Forelimb muscle (tissue), 1 donor: ENCODE data around the gene MTA2. TPM values are rescaled to one million over a fixed set of nuclear protein-coding genes. Genes with fewer than 3 reads are reported as not detected.
A peak's percentile ranks its signal among the peaks of the same experiment; 100 is the strongest.
"Not testable (repeated sequence)": the region's sequence is repeated elsewhere in the genome, so short reads cannot be mapped to it uniquely, and the experiment has no call there.

ENCODE experiments used
- DNase-seq: peaks from one replicate; pipeline ENCODE4 v3.0.0-alpha.2; 2013; ENCODE audit warnings: low read depth
- polyA plus RNA-seq: library from polyadenylated mRNA; unstranded; fragments of 120-200 nt; gene quantifications from one replicate; pipeline ENCODE4 v1.2.1, GENCODE V29; 2013; ENCODE audit not compliant: insufficient read length

MTA2 gene
- polyA plus RNA-seq, 1 donor: 38.7 TPM

DNA sequence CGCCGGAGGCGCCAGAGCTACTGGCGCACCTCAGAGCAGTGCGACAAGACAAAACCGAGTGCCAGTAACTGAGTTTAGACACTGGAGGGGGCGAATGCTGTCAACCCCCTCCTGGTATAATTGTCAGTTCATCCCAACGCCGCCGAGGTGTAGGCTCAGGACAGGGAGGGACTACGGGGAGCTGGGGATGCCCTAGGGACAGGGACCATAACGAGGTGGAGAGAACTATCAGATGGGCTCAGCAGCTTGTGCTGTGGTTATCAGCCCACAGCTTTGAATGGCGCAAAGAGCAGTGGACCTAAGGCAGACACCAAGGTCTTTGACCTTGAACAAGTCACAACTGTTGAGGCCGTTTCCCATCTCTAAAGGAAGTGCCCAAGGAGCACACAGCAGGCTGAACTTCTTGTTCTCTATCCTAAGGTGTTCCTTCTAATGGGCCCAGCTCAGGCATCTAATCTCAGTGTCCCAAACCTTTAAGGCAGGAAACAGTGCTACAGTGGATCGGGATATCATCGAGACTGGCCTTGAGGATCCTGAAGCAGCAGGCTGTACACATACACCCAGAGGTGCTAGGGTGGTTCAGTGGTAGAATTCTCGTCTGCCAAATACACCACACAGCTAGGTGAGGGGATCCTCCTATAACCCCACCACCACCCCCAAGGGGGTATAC, 9.4 kb downstream of the MTA2 start:
- DNase-seq: no peak

DNA sequence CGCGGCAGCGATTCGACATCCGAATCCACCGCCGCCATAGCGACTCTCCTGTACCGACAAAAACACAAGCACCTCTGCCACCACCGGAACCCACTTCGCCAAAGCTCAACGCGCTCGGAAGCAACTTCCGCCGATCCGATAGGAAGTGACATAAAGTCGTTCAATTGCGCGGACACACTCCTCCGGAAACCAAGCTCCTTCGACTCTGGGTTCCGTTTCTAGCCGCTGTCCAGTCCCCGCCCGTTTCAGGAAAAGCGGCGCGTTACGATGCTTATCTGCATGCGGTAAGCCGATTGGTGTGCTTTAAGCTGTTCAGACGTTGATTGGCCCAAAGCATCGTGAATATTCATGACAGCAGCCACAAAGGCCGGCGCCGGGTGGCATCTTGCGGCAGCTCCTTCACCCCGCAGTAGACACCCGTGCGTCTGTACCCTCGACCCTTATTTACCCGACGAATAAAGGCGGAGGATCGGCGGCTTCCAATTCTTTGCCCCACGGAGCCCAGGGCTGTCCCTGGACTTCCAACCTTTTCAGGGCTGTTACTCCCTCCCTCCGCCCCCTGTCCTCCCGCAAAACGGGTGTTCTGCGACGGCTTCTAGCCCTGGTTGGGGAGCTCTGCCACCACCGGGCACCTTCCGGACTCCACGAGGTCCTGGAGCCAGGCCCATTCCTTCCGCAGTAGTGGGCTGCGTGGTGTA, 10.1 kb downstream of the MTA2 start, which contains the start of gene TUT1:
TSS of gene TUT1 (minus strand) at position 76 of the 698 bp plus-strand sequence. CDS start at position 38, 38 bp downstream.
- DNase-seq: peak; percentile 98

DNA sequence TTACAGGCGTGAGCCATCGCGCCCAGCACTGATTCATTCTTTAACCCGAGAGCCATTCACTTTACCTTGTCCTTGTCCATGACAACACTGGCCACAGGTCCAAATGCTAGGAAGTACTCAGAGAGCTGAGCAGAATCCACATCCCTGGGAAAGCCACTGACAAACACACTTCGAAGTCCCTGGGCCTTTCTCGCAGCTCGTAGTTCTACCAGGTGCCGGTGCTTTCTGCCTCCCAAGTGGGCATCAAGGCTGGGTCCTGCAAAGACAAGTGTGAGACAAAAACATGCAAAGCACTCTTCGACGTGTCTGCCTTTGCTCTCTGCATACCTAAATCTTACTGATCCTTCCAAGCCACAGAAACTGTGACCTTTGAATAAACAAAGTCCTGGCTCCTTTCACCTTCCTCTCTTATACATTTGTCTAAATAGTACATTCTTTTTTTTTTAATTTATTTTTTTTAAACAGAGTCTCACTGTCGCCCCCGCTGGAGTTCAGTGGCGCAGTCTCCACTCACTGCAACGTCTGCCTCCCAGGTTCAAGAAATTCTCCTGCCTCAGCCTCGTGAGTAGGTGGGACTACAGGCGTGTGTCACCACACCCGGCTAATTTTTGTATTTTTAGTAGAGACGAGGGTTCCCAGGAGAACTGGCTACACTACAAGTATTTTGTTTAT, 12.6 kb downstream of the MTA2 start:
- DNase-seq: no peak

DNA sequence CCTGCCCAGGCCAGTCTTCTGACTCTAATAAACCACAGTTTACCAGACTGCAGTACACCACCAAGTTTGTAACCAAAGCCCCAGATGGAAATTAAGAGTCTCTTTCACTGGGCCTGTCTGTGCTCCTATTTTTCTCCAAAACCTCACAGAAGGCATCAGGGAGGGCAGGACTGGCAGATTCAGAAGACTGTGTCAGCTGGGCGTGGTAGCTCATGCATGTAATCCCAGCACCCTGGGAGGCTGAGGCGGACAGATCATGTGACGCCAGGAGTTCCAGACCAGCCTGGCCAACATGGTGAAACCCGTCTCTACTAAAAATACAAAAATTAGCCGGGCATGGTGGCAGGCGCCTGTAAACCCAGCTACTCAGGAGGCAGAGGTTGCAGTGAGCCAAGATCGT, 16.3 kb downstream of the MTA2 start:
- not testable (repeated sequence) for DNase-seq

DNA sequence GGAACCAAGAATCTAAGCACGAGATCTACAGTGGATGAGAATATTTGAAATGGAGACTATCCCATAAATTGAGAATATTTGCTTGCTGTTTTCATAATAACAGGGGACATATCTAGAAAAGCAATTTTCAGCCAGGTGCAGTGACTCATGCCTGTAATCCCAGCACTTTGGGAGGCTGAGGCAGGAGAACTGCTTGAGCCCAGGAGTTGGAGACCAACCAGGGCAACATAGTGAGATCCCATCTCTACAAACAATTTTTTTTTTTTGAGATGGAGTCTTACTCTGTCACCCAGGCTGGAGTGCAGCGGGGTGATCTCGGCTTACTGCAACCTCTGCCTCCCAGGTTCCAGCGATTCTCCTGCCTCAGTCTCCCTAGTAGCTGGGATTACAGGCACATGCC, 19.9 kb downstream of the MTA2 start:
- DNase-seq: not testable (repeated sequence)

DNA sequence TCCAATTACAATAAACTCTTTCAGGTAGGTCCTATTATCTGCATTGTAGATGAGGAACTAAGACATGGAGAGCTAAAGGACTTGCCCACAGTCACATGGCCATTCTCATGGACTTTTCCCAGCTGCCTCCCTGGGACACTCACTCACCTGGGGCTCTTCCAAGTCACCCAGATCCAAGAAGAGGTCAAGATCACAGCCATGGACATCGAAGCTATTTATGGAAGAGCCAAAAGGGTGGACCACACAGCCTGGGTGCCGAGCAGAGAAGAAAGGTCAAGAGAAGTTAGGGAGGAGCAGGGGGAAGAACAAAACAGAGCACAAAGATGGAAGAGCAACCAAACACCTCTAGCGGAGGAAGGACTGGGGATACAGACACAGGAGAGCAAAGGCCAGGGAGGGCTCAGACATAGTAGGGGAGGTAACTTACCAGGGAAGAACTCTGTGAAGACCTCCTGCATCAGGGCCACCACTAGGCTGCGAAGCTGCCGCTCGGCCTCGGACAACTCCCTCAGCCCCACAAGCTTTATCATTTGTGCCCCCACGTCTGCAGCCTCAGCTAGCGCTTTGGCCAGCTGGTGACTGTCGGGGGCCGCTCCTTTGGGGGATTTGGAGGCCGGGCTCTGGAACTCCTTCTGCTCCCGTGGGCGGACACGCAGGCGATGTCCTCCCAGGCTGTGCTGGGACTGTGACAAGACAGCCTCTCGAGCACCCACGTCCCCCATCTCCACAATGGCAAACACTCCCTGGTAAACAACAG, 20.5 kb downstream of the MTA2 start:
- DNase-seq: no peak

DNA sequence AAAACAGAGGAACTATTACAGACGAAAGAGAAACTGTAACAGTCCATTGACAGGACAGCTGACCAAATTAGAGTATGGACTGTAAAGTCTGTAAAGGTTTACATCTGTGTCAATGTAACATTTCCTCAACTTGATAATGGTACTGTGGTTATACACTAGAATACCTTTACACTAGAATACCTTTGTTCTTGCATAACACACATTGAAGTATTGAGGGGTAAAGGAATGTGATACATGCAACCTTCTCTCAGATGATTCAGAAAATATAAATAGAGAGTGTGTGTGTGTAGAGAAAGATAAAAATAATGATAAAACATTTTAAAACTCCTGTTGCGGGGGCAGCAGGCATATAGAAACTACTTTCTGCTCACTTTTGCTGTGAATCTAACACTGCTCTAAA, 22.4 kb downstream of the MTA2 start:
- no peak for DNase-seq

DNA sequence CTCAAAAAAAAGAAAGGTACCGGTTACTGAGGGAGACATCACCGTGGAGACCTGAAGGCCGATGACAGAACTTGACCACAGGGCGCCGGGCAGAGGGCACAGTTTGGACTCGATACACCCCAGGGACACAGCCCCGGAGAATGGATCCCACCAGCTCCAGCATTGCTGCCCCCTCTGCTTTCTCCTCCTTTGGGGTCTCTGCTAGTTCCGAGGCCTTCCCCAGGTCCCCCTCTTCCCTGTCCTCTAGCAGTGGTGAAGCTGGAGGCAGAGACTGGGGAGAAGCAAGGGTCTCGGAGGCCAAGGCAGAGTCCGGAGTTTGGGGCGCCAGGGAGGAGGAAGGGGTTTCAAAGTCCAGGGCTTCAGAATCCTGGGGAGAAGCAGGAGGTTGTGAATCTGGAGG, 23.1 kb downstream of the MTA2 start:
- no peak for DNase-seq

DNA sequence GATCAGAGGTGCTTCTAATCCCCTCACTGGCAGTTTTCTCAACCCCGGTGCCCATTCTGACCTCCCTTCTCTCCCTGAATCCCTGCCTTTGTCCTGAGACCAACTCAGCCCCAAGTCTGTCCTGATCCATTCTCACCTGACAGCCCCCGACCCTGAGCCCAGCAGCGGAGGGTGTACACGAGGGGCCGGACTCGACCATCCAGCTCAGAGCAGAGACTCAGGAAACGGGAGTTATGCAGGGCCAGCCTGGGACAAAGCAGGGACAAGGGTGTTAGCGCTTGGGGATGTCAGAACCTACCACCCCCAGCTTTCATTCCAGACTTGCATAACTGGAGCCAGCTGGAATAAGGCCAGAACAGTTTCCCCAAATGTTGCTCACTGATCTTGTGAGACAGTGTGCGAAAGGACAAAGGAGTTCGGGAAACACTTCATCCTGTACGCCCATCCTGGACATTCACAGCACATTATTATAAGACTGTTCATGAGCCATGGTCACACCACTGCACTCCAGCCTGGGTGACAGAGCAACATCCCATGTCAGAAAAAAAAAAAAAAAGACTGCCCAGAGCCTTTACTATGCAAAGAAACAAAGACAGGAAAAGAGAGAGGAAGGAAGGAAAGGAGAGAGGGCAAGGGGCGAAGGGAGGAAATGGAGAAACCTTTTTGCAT, 24.5 kb downstream of the MTA2 start:
- no peak for DNase-seq

DNA sequence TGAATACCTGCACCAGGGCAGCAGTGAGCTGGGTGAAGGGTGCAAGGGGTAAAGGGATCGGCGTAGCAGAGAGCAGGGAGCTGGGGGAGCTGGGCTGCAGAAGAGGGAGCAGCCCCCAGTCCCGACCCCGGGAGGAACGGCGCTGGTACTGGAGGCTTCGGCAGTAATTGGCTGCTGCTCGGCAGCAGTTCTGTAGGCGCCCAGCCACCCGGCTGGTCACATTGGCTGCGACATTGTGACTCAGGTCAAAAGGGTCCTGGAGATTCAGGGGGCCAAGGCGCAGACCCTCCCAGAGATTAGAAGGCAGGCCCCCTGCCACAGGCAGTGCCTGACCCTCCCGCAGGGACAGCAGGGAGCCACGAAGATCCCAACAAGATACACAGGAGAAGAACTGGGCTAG, 25.8 kb downstream of the MTA2 start:
- no peak for DNase-seq

DNA sequence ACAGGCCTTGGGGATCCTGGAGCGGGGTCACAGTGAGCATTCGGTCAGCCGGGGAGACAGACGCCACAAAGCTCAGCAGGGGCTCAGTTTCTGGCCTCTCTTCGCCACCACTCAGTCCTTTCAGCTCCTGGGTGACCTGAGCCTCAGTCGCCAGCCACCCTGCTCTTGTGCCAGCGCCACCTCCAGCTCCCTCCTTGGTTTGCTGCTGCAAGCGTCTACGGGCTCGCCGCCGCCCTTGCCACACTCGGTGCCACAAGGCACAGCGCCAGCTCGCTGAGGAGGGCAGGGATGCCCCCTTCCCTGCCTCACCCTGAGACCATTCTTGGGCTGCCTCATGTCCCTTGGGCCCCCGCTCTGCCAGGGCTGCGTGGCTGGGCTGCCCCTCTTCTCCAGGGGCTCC, 26.5 kb downstream of the MTA2 start:
- DNase-seq: no peak

DNA sequence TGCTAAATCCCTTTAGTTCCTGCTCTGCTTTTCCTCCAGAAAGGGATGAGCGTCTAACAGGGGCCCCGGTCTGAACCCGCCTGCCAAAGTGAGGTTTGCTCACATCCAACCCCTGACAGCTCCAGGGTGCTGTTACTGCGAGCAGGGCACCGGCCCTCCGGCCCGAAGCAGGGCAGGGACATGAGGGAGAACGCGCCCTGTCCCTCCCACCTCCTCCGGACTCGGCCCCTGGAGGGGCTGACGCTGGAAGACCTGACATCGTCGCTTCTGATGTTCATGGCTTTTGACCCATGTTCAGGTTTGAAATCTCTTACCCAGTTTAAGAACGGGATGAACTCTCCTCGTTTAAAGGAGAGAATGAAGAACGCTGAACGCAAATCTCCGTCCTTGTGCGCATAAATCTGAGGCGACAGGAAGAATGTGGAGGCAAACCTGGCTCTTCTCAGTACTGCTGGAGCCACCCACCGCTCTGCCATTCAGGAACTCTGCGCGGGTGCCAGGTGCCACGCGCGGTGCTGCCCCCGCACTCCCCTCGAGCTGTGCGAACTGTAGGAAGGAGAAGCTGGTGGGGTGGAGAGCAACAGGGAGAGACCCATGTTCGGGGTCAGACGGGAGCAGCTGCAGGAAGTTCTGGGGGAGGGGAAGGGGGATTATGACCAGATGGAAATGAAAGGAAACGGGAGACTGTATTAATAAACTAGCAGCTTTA, 27.1 kb downstream of the MTA2 start:
- no peak for DNase-seq

DNA sequence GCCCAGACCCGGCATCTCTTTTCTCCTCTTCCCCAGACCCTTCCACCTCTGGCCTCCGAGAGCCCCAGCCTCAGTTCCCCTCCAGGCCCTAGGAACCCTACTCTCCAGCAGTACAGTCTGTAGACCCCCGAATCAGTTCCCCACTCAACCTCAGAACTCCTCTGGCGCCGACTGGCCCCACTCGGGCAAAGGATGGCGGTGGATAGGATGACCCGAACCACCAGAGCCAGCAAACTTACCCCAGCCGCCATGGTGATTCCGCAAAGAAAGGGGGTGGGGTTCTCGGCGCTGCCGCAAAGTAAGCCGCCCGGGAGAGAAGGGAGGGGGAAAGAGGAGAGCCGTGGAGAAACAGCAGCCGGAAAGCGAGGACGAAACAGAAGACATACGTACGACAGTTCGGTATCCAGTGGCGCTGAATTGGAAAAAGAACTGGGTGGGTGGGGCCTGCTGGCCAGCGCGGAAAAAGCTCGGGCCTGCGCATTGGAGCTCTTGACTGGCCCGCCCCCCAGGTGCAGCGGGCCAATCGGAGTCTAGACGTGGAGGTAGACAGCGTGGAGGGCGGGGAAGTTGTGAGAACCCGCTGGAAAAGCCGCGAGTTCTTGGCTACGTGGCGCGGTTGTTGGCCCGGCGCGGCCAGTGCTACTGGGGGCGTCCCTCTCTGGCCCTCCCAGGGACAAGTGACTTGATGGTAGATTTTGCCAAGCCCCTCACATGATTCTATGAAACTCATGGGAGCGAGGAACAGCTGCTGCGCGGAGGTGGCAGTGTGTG, 27.9 kb downstream of the MTA2 start, which contains the start of gene EEF1G:
TSS of gene EEF1G (minus strand) at position 300 of the 771 bp plus-strand sequence. CDS start at position 251, 49 bp downstream.
- peak; percentile 99 for DNase-seq

DNA sequence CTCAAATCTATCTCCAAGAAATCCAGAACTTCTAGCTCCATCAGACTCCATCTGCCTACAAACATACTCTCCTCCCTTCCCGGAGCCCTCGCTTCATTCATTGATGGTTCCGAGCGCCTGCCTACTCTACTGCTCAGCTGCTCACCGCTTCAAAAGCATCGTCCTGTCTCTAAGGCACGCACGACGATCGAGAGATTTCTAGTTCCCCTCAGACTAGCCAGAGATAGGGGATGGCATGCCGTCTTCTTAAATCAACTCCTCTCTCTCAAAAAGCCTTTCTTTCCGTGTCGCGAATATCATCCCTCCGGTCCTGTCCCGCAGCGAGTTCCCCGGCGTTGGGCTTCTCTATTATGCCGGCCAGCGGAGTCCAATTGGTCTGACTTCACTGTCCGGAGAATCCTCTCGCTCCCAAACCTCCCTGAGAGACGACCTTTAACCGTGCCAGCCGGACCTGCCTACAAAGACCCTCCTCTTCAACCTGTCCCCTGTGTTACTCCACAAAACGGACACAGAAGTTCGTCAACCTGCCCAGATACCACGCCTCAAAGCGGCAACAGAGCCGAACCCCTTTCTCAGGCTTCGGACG, 28.6 kb downstream of the MTA2 start:
- no peak for DNase-seq

DNA sequence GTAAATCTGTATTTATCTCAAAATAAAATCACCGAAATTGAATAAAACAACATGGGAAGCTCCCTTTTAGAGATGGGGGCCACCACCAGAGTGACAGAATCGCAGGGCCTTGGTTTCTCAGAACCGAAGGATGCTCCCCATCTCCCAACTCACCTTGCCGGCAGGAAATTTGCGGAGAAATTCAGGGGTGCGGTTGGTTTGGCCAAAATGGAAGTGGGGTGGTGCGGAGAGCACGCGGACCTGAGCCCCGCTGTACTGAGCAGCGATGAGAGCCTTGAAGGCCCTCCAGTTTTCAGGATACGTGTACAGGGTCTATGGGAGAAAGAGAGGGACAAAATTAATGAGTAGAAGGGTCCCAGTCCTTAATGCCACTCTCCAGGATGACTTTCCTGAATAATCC, 29.2 kb downstream of the MTA2 start:
- DNase-seq: no peak

DNA sequence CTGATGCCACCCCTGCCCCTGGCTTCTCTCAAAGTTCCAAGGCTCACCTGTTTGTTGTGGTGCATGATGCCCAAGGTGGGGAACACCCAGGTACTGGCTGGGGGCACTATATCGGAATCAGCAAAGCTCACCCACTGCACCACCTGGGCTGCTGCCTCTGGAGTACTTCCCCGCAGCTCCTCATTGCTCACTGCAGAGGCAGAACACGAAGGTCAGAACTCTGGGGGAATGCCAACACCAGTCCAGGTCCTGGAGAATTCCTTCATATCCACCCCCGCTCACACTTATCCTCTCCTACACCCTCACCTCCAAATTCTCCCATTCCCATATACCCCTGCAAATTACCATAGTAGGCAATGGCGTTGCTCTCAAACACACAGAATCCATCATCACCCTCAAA, 30.2 kb downstream of the MTA2 start:
- not testable (repeated sequence) for DNase-seq

DNA sequence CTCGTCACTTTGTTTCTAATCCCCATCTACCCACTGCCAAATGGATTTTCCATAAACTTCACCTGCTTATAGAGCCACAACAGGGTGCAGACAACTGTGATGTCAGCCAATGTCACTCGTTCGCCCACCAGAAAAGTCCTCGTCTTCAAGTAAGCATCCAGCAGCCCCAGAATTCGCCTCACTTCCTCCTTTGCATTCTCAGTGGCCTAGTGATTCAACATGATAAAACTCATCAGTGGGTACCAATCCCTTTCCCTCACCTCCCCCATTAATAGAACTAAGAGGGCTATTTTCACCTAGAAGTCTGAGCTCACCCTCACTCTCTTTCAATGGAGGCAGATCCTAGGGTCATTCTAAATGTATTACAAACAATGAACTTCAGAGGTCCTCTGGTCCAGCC, 30.8 kb downstream of the MTA2 start:
- not testable (repeated sequence) for DNase-seq

DNA sequence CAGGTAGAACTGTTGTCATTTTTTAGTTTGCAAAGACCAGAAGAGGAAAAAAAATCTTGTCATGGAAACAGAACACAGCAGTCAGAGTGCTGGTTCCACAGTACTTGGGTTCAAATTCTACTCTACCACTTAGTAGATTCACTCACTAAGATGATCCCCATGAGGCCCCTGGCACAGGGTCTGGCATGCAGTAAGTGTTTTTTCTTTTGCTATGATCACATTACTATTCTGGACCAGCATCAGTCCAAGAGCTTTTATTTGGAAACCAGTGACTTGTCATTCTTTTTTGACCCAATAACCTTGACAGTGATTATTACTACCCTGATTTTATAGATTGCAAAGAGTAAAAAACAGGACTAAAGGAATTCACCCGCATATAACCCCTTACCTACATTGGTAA, 32.1 kb downstream of the MTA2 start:
- no peak for DNase-seq

DNA sequence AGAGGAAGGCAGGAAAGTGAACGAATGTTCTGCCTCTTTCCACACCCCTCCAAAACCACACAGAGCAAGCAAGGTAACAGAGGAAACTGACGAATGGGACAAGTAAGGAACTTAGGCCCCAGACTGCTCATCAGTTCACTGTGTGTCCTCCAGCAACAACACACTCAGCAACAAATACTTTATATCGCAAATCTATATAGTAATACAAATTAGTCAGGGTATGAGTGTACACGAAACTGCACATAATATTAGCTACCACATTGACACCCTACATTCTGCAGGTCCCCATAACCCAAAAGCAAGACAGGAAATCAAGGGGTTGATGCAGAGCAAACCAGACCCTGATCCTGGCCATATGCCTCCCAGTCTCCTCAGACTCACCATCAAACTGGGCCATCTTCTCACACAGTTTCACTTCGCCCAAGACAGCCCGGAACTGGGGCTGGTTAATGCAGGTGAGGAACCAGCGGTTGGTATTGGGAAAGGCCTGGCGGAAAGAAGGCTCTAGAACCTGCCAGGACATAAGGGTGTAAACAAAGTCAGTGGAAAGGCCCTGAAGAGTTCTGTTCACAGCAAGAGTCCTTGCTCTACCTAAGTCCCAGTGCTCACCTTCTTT, 34.5 kb downstream of the MTA2 start:
- no peak for DNase-seq
